GM21360 (cell line): Measurements from ENCODE around the gene ATP1A3.

Experiments used
- ATAC-seq: cut with Tn5 transposase; IDR thresholded peaks from one replicate; pipeline ENCODE4 v1.9.1; 2021; ENCODE audit warnings: mild to moderate bottlenecking, moderate library complexity; ENCODE audit not compliant: unreplicated experiment

ATP1A3 gene

DNA sequence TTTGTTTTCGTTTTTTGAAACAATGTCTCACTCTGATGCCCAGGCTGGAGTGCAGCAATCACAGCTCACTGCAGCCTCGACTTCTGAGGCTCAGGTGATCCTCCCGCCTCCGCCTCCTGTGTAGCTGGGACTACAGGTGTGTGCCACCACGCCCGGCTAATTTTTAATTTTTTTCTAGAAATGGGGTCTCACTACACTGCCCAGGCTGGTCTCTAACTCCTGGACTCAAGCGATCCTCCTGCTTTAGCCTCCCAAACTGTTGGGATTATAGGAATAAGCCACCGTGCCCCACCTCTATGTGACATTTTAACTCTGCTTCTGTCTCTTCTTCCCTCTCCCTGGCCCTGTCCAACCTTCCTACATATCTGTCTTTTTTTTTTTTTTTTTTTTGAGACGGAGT lies 5.1 kb downstream of the ATP1A3 start:
- no peak for ATAC-seq

DNA sequence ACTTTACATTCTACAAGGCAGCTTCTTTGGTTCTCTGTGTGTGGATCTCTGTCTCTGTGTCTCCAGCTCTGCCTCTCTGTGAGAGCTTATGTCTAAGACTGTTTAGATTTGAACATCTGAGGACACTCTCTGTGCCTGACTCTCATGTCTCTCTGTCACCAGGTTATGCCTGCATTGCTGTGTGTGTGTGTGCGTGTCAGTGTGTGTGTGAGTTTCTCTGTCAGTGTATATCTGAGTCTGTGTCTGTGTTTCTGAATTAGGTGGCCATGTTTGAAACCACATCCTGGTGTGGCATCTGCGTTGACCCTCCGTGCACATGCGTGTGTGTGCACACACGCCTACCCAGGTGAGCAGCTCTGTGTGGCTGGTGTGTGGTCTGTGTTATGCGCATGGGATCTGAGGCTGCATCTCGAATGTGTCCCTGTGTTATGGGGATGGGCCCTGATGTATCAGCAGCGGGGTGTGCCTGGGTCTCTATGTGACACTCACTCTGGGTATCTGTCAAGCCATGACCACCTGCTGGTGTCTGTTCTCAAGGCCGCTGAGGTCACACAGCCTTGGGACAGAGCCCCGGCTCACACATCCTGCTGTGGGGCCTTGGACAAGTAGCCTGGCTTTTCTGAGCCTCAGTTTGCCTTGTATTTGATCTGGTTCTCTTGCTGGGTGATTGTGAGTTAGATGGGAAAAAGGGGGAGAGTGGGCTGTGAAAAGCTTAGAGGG lies 6.7 kb downstream of the ATP1A3 start:
- no peak for ATAC-seq

DNA sequence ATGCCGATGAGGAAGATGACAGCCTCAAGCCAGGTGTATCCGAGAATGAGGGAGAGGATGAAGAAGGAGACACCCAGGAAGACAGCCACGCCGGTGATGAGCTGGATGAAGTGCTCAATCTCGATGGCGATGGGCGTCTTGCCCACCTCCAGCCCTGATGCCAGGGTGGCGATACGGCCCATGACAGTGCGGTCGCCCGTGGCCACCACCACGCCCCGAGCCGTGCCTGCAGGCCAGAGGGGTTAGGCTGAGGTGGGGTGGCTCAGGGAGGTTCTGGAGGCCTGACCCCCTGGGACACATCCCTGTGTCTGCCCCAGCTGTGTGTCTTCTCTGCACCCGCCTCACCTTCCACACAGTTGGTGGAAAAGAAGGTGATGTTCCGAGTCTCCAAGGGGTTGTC lies 9.1 kb downstream of the ATP1A3 start:
- ATAC-seq: no peak

DNA sequence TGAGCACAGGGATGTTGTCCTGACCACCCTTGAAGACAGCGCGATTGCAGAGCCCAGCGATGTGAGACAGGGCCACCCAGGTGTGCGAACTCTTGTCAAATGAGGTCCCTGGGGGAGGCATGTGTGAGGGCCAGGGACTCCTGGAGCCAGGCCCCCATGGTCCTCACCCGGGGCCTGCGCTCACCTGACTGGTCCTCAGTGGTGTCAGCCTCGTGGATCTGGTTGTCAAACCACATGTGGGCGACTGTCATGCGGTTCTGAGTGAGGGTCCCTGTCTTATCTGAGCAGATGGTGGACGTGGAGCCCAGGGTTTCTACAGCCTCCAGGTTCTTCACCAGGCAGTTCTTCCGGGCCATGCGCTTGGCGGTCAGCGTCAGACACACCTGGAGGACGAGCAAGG lies 12.3 kb downstream of the ATP1A3 start:
- ATAC-seq: no peak

DNA sequence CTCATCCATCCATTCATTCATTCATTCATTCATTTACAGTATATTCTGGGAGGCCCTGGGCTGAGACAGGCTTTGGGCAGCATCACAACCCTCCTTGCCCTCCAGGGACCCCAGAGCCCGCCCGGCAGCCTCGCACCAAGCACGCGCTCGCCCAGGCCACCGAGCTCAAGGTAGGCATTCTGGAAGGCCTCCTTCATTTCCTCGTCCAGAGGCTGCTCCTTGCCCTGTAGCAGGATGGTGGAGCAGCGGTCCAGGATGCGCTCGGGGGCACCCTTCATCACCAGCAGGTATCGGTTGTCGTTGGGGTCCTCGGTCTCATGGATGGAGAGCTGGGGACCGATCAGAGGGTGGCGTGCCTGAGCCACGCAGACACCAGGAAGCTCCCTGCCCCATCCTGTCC lies 15.6 kb downstream of the ATP1A3 start:
- ATAC-seq: no peak

DNA sequence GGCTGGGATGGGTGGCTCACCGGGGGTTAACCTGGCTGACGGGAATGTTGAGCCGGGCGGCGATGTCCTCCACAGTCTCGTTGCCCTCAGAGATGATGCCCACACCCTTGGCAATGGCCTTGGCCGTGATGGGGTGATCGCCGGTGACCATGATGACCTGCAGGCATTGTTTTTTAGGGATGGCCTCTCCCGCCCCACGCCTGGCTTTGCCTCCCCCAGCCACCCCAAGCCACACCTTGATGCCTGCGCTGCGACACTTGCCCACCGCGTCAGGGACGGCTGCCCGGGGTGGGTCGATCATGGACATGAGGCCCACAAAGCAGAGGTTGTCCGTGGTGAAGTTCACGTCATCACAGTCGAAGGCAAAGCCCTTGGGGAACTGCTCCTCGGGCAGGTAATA lies 16.1 kb downstream of the ATP1A3 start:
- no peak for ATAC-seq

DNA sequence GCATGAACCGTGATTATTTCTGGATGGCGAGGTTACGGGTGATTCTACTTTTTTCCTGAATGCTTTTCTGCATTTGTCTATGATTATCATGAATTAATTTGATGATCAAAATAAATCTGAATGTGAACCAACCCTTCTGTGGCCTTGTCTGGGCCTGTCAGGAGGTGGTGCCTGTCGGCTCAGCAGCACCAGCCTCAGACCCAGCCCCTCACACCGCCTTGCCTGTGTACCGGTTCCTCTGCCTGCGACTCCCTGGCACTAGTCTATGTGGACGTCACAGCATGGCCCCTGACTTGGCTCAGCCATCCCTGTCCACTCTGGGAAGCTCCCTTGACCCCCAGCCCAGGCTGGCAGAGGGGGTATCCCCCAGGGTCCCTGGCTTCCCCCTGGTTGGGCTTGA lies 19.4 kb downstream of the ATP1A3 start:
- no peak for ATAC-seq

DNA sequence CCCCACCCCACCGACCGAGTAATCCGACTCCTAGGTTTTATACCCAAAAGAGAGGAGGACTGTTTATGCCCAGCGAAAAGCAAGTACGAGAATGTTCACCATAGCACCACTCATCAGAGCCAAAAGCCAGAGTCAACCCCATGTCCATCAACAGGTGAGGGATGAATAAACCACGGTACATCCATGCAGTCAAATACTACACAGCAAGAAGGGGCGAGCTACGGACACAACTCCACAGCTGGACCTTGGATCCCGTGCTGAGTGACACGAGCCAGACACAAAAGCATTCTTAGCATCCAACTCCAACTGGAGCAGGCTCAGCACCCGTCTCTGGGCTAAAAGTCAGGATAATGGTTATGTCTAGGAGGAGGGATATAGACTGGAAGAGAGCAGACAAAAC lies 22.7 kb downstream of the ATP1A3 start:
- no peak for ATAC-seq

DNA sequence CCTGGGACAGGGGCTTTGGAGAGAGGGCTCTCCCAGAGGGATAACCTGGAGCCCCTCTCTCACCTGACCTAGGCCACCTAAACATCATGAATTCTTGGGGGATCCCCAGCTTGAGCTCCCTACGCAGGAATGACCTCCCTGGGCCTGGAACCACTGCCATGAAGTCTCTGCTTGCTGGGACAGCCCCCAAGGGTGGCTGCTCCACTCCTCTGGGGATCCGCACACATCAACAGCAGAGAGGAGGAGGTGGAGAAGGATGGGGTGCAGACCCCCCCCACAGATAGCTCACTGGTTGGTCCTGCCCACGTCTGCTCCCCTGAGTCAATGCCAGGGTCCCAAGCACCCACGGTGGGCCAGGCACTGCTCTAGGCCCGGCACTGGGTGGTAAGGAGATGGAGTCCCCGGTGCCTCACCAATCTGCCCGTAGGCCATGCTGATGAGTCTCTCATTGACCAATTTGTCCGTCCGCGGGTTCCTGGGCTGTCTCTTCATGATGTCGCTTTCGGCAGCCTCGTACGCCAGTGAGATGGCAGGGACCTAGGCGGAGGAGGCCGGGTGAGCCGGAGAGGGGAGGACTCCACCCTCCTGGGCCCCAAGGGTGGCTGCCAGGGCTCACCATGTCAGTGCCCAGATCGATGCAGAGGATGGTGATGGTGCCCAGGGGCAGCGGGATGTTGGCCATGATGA lies 24.1 kb downstream of the ATP1A3 start:
- ATAC-seq: no peak

DNA sequence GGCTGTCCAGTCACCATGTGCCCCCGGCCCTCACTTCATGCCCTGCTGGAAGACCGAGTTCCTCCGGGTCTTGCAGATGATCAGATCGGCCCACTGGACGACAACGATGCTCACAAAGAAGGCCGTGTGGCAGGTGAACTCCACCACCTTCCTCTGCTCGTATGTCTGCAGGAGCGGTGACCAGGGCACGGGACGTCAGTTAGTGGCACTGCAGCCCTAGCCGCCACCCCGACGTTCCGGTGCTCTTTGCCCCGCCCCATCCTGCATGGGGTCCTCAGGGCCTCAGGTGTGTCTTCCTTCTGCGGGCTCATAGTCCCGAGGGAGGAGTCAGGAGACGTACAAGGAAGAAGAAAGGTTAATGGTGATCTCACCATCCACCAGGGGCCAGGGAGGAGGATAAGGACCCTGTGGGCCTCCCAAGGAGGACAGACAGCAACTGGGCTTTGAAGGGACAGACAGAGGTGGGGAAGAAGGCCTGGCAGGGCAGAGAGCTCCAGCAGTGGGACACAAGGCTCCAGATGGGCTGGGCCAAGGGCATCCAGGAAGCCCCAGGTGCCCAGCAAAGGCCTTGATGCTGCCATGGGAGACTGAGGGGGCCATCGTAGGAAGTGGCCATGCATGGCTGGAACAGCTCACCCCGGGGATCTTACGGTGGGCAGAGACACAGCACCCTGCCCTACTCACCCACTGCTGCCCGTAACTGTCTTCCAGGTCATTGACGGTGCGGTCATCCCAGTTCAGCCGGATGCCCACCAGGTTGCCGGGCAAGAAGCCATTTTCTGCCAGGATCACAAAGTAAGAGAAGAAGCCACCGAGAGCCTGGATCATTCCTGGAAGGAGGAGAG lies 25.1 kb downstream of the ATP1A3 start:
- no peak for ATAC-seq

DNA sequence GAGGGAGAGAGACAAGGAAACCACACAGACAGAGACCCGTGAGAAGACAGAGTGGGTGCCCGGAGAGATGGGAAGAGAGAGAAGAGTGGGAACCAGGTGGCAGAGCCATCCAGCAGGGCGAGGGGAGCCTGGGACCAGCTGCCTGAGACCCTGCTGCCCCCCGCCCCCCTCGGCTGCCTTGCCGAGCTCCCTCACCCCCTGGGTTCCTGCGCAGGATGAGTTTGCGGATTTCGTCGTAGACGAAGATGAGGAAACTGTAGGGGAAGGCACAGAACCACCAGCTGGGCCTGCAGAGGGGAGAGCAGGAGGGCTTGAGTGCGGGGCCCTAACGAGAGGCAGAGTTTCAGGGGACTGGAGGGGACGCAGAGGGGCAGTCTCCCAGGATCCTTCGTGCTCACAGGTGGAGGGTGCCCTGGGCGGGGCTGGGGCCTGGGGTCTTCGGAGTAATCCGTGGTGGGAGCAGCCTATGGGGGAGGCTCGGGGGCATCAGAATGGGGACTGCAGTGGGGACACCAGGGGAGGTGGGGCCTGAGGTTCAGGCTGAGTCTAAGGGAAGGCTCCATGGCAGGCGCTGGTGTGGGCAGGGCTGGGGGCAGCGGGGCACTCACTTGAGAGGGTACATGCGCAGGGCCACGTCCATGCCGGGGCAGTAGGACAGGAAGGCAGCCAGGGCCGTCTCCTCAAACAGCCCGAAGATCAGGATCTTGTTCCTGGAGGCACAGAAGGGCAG lies 26.8 kb downstream of the ATP1A3 start:
- ATAC-seq: no peak

DNA sequence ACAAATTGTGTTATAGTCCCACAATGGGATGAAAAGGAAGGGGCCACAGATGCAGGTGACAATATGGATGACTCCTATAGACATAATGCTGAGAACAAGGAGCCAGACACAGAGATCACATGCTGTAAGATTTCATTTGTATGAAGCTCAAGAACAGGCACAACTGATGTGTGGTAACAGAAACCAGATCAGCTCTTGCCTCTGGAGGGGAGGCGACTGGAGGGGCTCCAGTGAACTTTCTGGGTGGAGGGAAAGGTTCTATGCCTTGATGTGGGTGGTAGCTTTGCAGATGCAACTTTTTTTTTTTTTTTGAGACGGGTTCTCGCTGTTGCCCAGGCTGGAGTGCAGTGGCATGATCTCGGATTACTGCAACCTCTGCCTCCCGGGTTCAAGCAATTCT lies 28.9 kb downstream of the ATP1A3 start:
- ATAC-seq: no peak

DNA sequence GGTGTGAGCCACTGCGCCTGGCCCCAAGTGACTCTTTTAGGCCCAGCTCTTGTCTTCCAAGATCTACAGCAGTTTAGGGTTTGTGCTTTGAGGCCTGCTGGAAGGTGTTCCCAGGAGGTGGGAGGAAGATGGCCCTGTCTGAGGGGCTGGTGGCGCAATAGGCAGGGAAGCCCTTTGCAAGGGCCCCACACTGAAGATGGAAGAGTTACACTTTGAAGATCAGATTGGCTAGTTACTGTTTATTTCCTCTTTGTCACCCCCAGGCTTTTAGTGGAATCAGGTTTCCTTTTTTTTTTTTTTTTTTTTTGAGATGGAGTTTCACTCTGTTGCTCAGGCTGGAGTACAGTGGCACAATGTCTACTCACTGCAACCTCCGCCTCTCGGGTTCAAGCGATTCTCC lies 33.1 kb downstream of the ATP1A3 start:
- ATAC-seq: no peak

DNA sequence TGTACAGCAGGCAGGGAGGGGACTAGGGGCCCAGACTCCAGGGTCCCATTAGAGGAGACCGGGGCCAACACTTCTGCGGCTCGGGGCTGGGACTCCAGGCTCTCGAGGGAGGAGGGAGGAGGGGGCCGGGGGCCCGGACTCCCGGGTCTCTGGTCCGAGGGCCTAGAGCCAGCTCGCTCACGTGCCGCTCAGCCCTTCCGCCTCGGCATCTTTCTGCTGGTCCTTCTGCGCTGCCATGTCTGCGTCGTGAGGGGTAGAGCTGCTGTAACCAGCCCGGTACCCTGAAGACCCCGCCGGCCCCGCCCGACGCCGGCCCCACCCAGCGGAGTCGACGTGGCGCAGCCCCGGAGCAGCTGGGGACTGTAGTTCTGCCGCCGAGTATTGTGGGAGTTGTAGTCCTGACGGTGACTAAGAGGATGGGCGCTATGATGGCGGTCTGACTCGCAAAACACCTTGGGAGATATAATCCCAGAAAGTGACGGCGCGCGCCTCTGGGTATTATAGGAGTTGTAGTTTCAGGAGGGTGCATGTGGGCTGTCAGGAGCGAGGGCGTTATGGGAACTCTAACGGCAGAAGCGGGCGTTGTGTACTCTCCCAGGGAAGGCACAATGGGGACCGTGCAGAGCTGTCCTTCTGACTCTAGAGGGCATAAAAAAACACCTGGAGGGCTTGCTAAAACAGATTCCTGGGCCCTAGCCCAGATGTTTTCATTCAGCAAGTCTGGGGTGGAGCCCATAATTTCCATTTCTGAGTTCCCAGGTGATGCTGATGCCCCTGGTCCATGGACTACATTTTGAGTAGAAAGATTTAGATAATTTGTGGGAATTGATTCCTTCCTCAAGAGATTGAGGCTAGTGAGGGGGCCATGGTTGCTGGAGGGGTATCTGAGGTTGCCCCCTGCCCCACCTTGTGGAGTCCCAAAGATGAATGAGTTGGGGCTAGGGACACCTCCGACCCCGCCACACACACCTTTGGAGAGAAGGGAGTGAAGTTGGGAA lies 34.7 kb downstream of the ATP1A3 start, which contains the start of gene RABAC1:
Gene RABAC1 (minus strand): TSS at position 266 of the 998 bp plus-strand sequence. CDS start 29 bp downstream, at position 237.
- peak; percentile 70 for ATAC-seq

DNA sequence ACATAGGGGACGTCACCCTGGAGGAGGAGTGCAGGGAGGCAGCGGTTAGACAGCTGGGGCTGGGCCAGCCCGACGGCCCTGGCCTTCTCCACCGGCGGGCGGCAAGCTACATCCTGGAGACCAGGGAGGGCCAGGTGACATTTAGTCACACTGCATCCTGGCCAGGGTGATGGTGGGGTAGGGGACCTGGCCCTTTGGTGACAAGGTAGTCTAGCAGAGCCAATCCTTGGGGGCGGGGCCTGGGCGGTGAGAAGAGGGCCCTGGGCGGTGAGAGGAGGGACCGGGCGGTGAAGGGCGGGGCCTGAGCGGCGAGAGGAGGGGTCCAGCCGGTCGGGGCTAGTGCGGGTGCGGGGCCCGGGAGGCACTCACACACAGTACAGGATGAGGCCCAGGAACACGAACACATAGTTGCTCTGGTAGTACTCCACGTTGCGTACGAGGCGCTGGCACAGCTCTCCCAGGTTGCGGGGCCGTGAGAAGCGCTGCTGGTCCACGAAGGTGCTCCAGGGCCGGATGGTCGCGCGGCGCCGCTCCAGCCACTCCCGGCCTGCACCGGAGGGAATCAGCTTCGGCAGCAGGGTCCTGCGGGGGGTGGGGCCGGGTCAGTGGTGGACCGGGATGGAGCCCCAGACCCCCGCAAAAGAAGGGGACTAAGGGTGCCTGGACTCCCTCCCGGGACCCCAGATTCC lies 35.5 kb downstream of the ATP1A3 start:
- ATAC-seq: peak; percentile 42

DNA sequence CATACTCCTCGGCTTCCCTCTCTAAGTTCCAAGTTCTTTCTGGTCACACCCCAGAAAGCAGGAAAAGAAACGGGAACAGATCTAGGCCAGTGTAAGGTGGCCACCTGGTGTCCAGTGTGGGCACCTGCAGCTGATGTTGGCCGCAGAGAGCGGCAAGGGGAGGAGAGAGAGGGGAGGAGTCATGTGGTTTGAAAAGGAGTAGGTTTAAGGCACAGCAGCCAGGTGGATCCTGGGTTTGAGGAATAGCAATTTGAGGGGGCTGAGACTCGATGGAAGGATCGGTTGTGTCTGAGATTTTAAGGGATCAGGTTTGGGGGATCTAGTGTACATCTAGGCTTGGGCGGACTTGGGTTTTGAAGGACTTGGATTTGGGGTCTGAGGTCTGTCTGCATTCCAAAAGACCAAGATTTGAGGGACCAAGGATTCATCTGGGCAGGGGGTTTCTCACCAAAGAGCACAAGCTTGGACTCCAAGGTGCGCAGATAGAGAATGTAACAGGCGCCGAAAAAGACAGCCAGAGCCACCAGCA lies 36.1 kb downstream of the ATP1A3 start:
- no peak for ATAC-seq

DNA sequence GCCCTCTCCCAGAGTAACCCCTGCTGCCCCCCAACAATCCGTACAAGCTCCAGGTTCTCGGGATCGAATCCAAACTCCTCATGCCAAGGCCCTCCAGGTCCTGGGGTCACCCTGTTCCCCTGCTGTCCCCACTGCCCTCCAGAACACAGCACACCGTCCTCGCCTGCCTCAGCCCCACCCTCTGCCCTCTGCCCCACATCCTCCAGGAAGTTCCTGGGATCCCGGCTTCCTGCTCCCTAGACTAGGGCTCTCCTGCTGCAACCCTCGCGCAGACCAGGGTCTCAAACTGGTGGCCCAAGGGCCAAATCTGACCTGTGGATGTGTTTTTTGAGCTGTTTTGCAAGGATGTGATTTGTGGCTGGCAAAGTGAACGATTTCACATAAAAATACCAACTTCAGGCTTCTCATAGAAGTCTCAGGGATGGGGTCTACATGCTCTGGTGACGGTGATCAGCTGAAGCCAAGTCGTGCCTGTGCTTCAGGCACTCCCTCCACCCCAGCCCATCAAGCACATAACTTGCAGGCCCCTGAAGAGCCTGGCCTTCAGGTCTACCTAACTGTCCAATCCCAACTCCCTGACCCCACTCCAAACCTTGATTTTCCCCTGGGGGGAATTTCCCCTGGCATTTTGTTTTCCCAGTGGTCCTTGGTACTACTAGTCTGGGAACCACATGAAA lies 36.7 kb downstream of the ATP1A3 start:
- no peak for ATAC-seq

DNA sequence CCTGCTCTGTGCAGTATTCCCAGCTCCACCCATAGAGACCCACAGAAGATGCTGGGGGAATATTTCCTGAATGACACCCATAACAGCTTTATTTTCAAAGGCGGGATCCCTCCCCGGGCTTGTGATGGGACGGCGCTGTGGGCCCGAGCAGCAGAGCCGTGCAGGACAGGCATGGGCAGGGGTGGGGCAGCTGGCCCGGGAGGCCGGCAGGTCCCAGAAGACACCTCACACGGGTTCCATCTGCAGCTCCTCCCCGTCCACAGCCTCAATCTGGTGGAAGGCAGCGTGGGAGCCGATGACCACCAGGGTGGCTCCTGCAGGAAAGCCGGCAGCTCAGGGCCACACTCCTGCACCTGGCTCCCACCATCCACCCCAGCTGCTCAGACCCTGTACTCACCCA lies 37.4 kb downstream of the ATP1A3 start:
- ATAC-seq: no peak
